ENCODE results near the gene PRR16.

Gene PRR16

GRCh38 chr5:120630550-120630949 is 166.4 kb downstream of the PRR16 start:
- ChIA-PET CTCF (no interaction called here), POLR2A (no interaction called here)
- 44% methylated on average over 3 of the region's 5 CpGs for WGBS (ENCODE audit: insufficient coverage)
- Histone ChIP-seq H3K9me3 (ENCODE audit: control extremely low read depth in 1 of 5, control insufficient read depth in 4 of 5, insufficient read depth in 2 of 5, low read depth in 1 of 5, low read length in 4 of 5) (peaks cover 0 to 5% (median 0%) of the 10 kb centered on the region in 5 experiments), H3K27ac (ENCODE audit: insufficient read depth in 1 of 2, low read depth in 1 of 2, low read length in 2 of 2, poor library complexity in 1 of 2, severe bottlenecking in 2 of 2) (no peak overlapping the region), H3K4me1 (ENCODE audit: control extremely low read depth in 1 of 4, control insufficient read depth in 4 of 4, insufficient read depth in 4 of 4, low read length in 3 of 4) (no peaks in the 10 kb centered on the region), H3K27me3 (replicated peaks in 2 of 5; ENCODE audit: control insufficient read depth in 4 of 5, insufficient read depth in 5 of 5, low read length in 4 of 5) (no peaks in the 10 kb centered on the region), H3K36me3 (ENCODE audit: control insufficient read depth in 4 of 4, insufficient read depth in 4 of 4, low read length in 3 of 4) (peaks cover 0 to 3% (median 0%) of the 10 kb centered on the region in 4 experiments), H3K4me3 (ENCODE audit: control insufficient read depth in 1 of 7, extremely low read depth in 1 of 7, insufficient read depth in 4 of 7, low read depth in 2 of 7, low read length in 6 of 7) (no peak overlapping the region)
- peak in 2 of 3 donors; percentile 36 to 46 for DNase-seq

- WGBS (ENCODE audit: insufficient coverage), result 96% methylated on average over 2 of the region's 2 CpGs
- CTCF ChIA-PET, result no interaction called here
- POLR2A ChIA-PET, result no interaction called here
Measured at GRCh38 chr5:120631611-120632010, 167.5 kb downstream of the PRR16 start.

GRCh38 chr5:120632430-120632829 is 168.3 kb downstream of the PRR16 start:
- 80% methylated on average over 1 of the region's 3 CpGs for WGBS (ENCODE audit: insufficient coverage)
- ChIA-PET CTCF (no interaction called here), POLR2A (no interaction called here)
- Histone ChIP-seq H3K36me3 (ENCODE audit: control insufficient read depth in 4 of 4, insufficient read depth in 4 of 4, low read length in 3 of 4) (peaks cover 0 to 3% (median 0%) of the 10 kb centered on the region in 4 experiments), H3K9me3 (ENCODE audit: control extremely low read depth in 1 of 5, control insufficient read depth in 4 of 5, insufficient read depth in 2 of 5, low read depth in 1 of 5, low read length in 4 of 5) (peaks cover 0 to 6% (median 0%) of the 10 kb centered on the region in 5 experiments), H3K4me3 (ENCODE audit: control insufficient read depth in 1 of 7, extremely low read depth in 1 of 7, insufficient read depth in 4 of 7, low read depth in 2 of 7, low read length in 6 of 7) (no peak overlapping the region), H3K27ac (ENCODE audit: insufficient read depth in 1 of 2, low read depth in 1 of 2, low read length in 2 of 2, poor library complexity in 1 of 2, severe bottlenecking in 2 of 2) (no peak overlapping the region), H3K4me1 (ENCODE audit: control extremely low read depth in 1 of 4, control insufficient read depth in 4 of 4, insufficient read depth in 4 of 4, low read length in 3 of 4) (no peaks in the 10 kb centered on the region), H3K27me3 (replicated peaks in 2 of 5; ENCODE audit: control insufficient read depth in 4 of 5, insufficient read depth in 5 of 5, low read length in 4 of 5) (no peaks in the 10 kb centered on the region)
- DNase-seq, result no peak

More at GRCh38 chr5:120631611-120632010, 167.5 kb downstream of the PRR16 start:
- Histone ChIP-seq H3K27me3 (replicated peaks in 2 of 5; ENCODE audit: control insufficient read depth in 4 of 5, insufficient read depth in 5 of 5, low read length in 4 of 5) (no peaks in the 10 kb centered on the region), H3K4me3 (ENCODE audit: control insufficient read depth in 1 of 7, extremely low read depth in 1 of 7, insufficient read depth in 4 of 7, low read depth in 2 of 7, low read length in 6 of 7) (no peak overlapping the region), H3K4me1 (ENCODE audit: control extremely low read depth in 1 of 4, control insufficient read depth in 4 of 4, insufficient read depth in 4 of 4, low read length in 3 of 4) (no peaks in the 10 kb centered on the region), H3K9me3 (ENCODE audit: control extremely low read depth in 1 of 5, control insufficient read depth in 4 of 5, insufficient read depth in 2 of 5, low read depth in 1 of 5, low read length in 4 of 5) (peaks cover 0 to 6% (median 0%) of the 10 kb centered on the region in 5 experiments), H3K27ac (ENCODE audit: insufficient read depth in 1 of 2, low read depth in 1 of 2, low read length in 2 of 2, poor library complexity in 1 of 2, severe bottlenecking in 2 of 2) (no peak overlapping the region), H3K36me3 (ENCODE audit: control insufficient read depth in 4 of 4, insufficient read depth in 4 of 4, low read length in 3 of 4) (peaks cover 0 to 3% (median 0%) of the 10 kb centered on the region in 4 experiments)
- DNase-seq, result no peak

- POLR2A ChIA-PET, result no interaction called here
- Histone ChIP-seq H3K36me3 (ENCODE audit: control insufficient read depth in 4 of 4, insufficient read depth in 4 of 4, low read length in 3 of 4) (no peaks in the 10 kb centered on the region), H3K27ac (ENCODE audit: insufficient read depth in 1 of 2, low read depth in 1 of 2, low read length in 2 of 2, poor library complexity in 1 of 2, severe bottlenecking in 2 of 2) (no peak overlapping the region), H3K4me3 (ENCODE audit: control insufficient read depth in 1 of 7, extremely low read depth in 1 of 7, insufficient read depth in 4 of 7, low read depth in 2 of 7, low read length in 6 of 7) (no peak overlapping the region), H3K27me3 (replicated peaks in 2 of 5; ENCODE audit: control insufficient read depth in 4 of 5, insufficient read depth in 5 of 5, low read length in 4 of 5) (no peaks in the 10 kb centered on the region), H3K4me1 (ENCODE audit: control extremely low read depth in 1 of 4, control insufficient read depth in 4 of 4, insufficient read depth in 4 of 4, low read length in 3 of 4) (no peaks in the 10 kb centered on the region), H3K9me3 (ENCODE audit: control extremely low read depth in 1 of 5, control insufficient read depth in 4 of 5, insufficient read depth in 2 of 5, low read depth in 1 of 5, low read length in 4 of 5) (peaks cover 0 to 5% (median 0%) of the 10 kb centered on the region in 5 experiments)
- DNase-seq, result no peak
- WGBS (ENCODE audit: insufficient coverage), result no CpG with 5 or more reads among the region's 3 CpGs
- CTCF ChIA-PET, result no interaction called here
Measured at GRCh38 chr5:120638449-120638848, 174.3 kb downstream of the PRR16 start.

GRCh38 chr5:120640778-120641177 is 176.7 kb downstream of the PRR16 start:
- Histone ChIP-seq H3K27ac (ENCODE audit: insufficient read depth in 1 of 2, low read depth in 1 of 2, low read length in 2 of 2, poor library complexity in 1 of 2, severe bottlenecking in 2 of 2) (no peak overlapping the region), H3K4me3 (ENCODE audit: control insufficient read depth in 1 of 7, extremely low read depth in 1 of 7, insufficient read depth in 4 of 7, low read depth in 2 of 7, low read length in 6 of 7) (no peak overlapping the region), H3K36me3 (ENCODE audit: control insufficient read depth in 4 of 4, insufficient read depth in 4 of 4, low read length in 3 of 4) (no peaks in the 10 kb centered on the region), H3K9me3 (ENCODE audit: control extremely low read depth in 1 of 5, control insufficient read depth in 4 of 5, insufficient read depth in 2 of 5, low read depth in 1 of 5, low read length in 4 of 5) (no peaks in the 10 kb centered on the region), H3K27me3 (replicated peaks in 2 of 5; ENCODE audit: control insufficient read depth in 4 of 5, insufficient read depth in 5 of 5, low read length in 4 of 5) (no peaks in the 10 kb centered on the region), H3K4me1 (ENCODE audit: control extremely low read depth in 1 of 4, control insufficient read depth in 4 of 4, insufficient read depth in 4 of 4, low read length in 3 of 4) (no peaks in the 10 kb centered on the region)
- WGBS (ENCODE audit: insufficient coverage), result 86% methylated on average over 2 of the region's 3 CpGs
- ChIA-PET CTCF (no interaction called here), POLR2A (no interaction called here)
- no peak for DNase-seq

- no peak overlapping the region for H3K27ac ChIP-seq (ENCODE audit: insufficient read depth in 1 of 2, low read depth in 1 of 2, low read length in 2 of 2, poor library complexity in 1 of 2, severe bottlenecking in 2 of 2)
- ChIA-PET POLR2A (no interaction called here), CTCF (no interaction called here)
- no peaks in the 10 kb centered on the region for H3K27me3 ChIP-seq (replicated peaks in 2 of 5; ENCODE audit: control insufficient read depth in 4 of 5, insufficient read depth in 5 of 5, low read length in 4 of 5)
- H3K36me3 ChIP-seq (ENCODE audit: control insufficient read depth in 4 of 4, insufficient read depth in 4 of 4, low read length in 3 of 4), result no peaks in the 10 kb centered on the region
- no peak for DNase-seq
- no peaks in the 10 kb centered on the region for H3K9me3 ChIP-seq (ENCODE audit: control extremely low read depth in 1 of 5, control insufficient read depth in 4 of 5, insufficient read depth in 2 of 5, low read depth in 1 of 5, low read length in 4 of 5)
- H3K4me1 ChIP-seq (ENCODE audit: control extremely low read depth in 1 of 4, control insufficient read depth in 4 of 4, insufficient read depth in 4 of 4, low read length in 3 of 4), result no peaks in the 10 kb centered on the region
- H3K4me3 ChIP-seq (ENCODE audit: control insufficient read depth in 1 of 7, extremely low read depth in 1 of 7, insufficient read depth in 4 of 7, low read depth in 2 of 7, low read length in 6 of 7), result no peak overlapping the region
Measured at GRCh38 chr5:120644516-120644915, 180.4 kb downstream of the PRR16 start.

- peak; percentile 10 to 33 (median 29) for DNase-seq
- ChIA-PET CTCF (interaction anchor here (0.6 to 2.1 kb wide), 2 partner anchors 14 to 1293 kb away, joined by 3 to 12 read pairs; no protein-coding TSS in a partner anchor), POLR2A (no interaction called here)
- Histone ChIP-seq H3K4me3 (ENCODE audit: control insufficient read depth in 1 of 7, extremely low read depth in 1 of 7, insufficient read depth in 4 of 7, low read depth in 2 of 7, low read length in 6 of 7) (no peak overlapping the region), H3K27ac (ENCODE audit: insufficient read depth in 1 of 2, low read depth in 1 of 2, low read length in 2 of 2, poor library complexity in 1 of 2, severe bottlenecking in 2 of 2) (no peak overlapping the region), H3K36me3 (ENCODE audit: control insufficient read depth in 4 of 4, insufficient read depth in 4 of 4, low read length in 3 of 4) (no peaks in the 10 kb centered on the region), H3K27me3 (replicated peaks in 2 of 5; ENCODE audit: control insufficient read depth in 4 of 5, insufficient read depth in 5 of 5, low read length in 4 of 5) (peaks cover 0 to 4% (median 0%) of the 10 kb centered on the region in 5 experiments), H3K9me3 (ENCODE audit: control extremely low read depth in 1 of 5, control insufficient read depth in 4 of 5, insufficient read depth in 2 of 5, low read depth in 1 of 5, low read length in 4 of 5) (peaks cover 0 to under 1% (median 0%) of the 10 kb centered on the region in 5 experiments), H3K4me1 (ENCODE audit: control extremely low read depth in 1 of 4, control insufficient read depth in 4 of 4, insufficient read depth in 4 of 4, low read length in 3 of 4) (no peaks in the 10 kb centered on the region)
- 53% methylated on average over 4 of the region's 5 CpGs for WGBS (ENCODE audit: insufficient coverage)
Measured at GRCh38 chr5:120655828-120656435, 191.8 kb downstream of the PRR16 start.
